Measurements from ENCODE around the gene MYO9A. TPM values are rescaled to one million over a fixed set of nuclear protein-coding genes. Genes with fewer than 3 reads are reported as not detected.
A peak's percentile ranks its signal among the peaks of the same experiment; 100 is the strongest.

The MYO9A gene
- total and polyA plus RNA-seq, 10 of the 15 experiments (the other 5 are each of a cell fraction or from before 2014, with no cell fraction given), result 3.3 to 25.3 (median 12.2) TPM

- SMC1A ChIA-PET (ENCODE audit: uncharacterized antibody, unreplicated experiment), result interaction anchor here (0.9 to 5.9 kb wide), 8 partner anchors 13 to 410 kb away, joined by 3 to 49 read pairs (median 14); no protein-coding TSS in a partner anchor
- Histone ChIP-seq H3K36me3 (ENCODE audit: control insufficient read depth in 2 of 2, insufficient read depth in 2 of 2, low read length in 1 of 2) (no peaks in the 10 kb centered on the region), H3K79me2 (ENCODE audit: control insufficient read depth, insufficient read depth, low read length) (no peaks in the 10 kb centered on the region), H3K9ac (ENCODE audit: control insufficient read depth, insufficient read depth, low read length) (peak overlapping the region; percentile 76; the same call in 1 of the 2 replicates), H3K27ac (ENCODE audit: control insufficient read depth, insufficient read depth) (no peak overlapping the region), H4K20me1 (ENCODE audit: control insufficient read depth, insufficient read depth) (no peaks in the 10 kb centered on the region), H3K4me1 (ENCODE audit: control insufficient read depth, insufficient read depth, low read length) (no peaks in the 10 kb centered on the region), H3K9me3 (replicated peaks; ENCODE audit: control insufficient read depth, insufficient read depth, low read length) (no peaks in the 10 kb centered on the region), H3K4me2 (ENCODE audit: control insufficient read depth, insufficient read depth) (peak overlapping the region; percentile 86), H3K27me3 (replicated peaks in 1 of 2; ENCODE audit: control insufficient read depth in 2 of 2, insufficient read depth in 2 of 2, low read length in 1 of 2) (no peaks in the 10 kb centered on the region), H2AFZ (ENCODE audit: control insufficient read depth, low read depth, low read length) (peak overlapping the region; percentile 99), H3K4me3 (no peak overlapping the region)
- intact Hi-C loops (cut with micrococcal nuclease; ENCODE audit: unreplicated experiment) (loop anchor here (2.0 to 10.0 kb wide), 2 partner anchors 220 to 410 kb away; no protein-coding TSS in a partner anchor), in situ Hi-C loops (cut with MboI) (loop anchor here (5.0 to 10.0 kb wide), 3 partner anchors 350 to 700 kb away; no protein-coding TSS in a partner anchor)
- 90% methylated on average over 14 of the region's 14 CpGs for WGBS (ENCODE audit: insufficient coverage, insufficient replicate concordance, low lambda C conversion rate, missing lambda C conversion rate)
- ATAC-seq (no peak), FAIRE-seq (no peak), DNase-seq (ENCODE audit: low read depth, low spot score) (no peak)
- TF ChIP-seq E2F4 (IDR thresholded peaks at IDR 0.05; ENCODE audit: low read depth, low read length) (no peak), ZNF592 (IDR thresholded peaks at IDR 0.05) (no peak), MLLT1 (IDR thresholded peaks at IDR 0.05) (no peak), NFYB (IDR thresholded peaks at IDR 0.05; ENCODE audit: insufficient read depth, low read depth, low read length) (no peak), NR2C1 (IDR thresholded peaks at IDR 0.05) (no peak), GATAD2B (conservative IDR thresholded peaks at IDR 0.05; ENCODE audit: low read depth) (no peak), SREBF1 (IDR thresholded peaks at IDR 0.05; ENCODE audit: low read length) (no peak), ASH2L (IDR thresholded peaks at IDR 0.05; ENCODE audit: borderline replicate concordance, low read depth) (no peak), USF2 (IDR thresholded peaks at IDR 0.05; ENCODE audit: borderline replicate concordance, low read depth, low read length) (no peak), SMC3 (IDR thresholded peaks at IDR 0.05; ENCODE audit: borderline replicate concordance, low read length) (no peak)
- CTCF ChIA-PET, result interaction anchor here (0.6 to 4.2 kb wide), 13 partner anchors 13 to 1271 kb away, joined by 3 to 69 read pairs (median 6); no protein-coding TSS in a partner anchor
- POLR2A ChIA-PET, result interaction anchor here (1.4 kb wide), 1 partner anchor 14 kb away, joined by 4 read pairs; no protein-coding TSS in a partner anchor
- RAD21 ChIA-PET (ENCODE audit: unreplicated experiment), result interaction anchor here (0.8 to 2.5 kb wide), 7 partner anchors 11 to 411 kb away, joined by 3 to 33 read pairs (median 5); no protein-coding TSS in a partner anchor
- BruUV-seq (replicated peaks), result no TSS peak
Observed at GRCh38 chr15:72155003-72155621, 37.2 kb upstream of the MYO9A start.

All from GM12878 (cell line).